ENCODE measurements around the gene ZNF224. TPM values are rescaled to one million over a fixed set of nuclear protein-coding genes. Genes with fewer than 3 reads are reported as not detected.

The ZNF224 gene
- total and polyA plus RNA-seq, 2 donors (not counting 1 experiment from before 2014, with no cell fraction given), result 12.4 to 37.0 TPM

- peaks cover 2% of the 10 kb centered on the region for H3K4me1 ChIP-seq (ENCODE audit: control insufficient read depth, extremely low read depth, insufficient read depth, low read length)
- peak within 1 kb of the TSS; percentile 72 for H3K27ac ChIP-seq (ENCODE audit: insufficient read depth, low read length)
- H2AFZ ChIP-seq (ENCODE audit: low read length), result peak within 1 kb of the TSS; percentile 99
- peak within 1 kb of the TSS; percentile 85 to 96 (median 88) for H3K4me3 ChIP-seq (replicated peaks in 1 of 4; ENCODE audit: control extremely low read depth in 1 of 4, insufficient read depth in 1 of 4, low read depth in 3 of 4, low read length in 4 of 4)
- peaks cover 1% of the 10 kb centered on the region for H3K36me3 ChIP-seq (ENCODE audit: control insufficient read depth, insufficient read depth, low read length)
- H3K4me2 ChIP-seq (ENCODE audit: extremely low read depth, insufficient read depth, low read length), result peak within 1 kb of the TSS; percentile 99
- peak within 1 kb of the TSS; percentile 60 for H3K9ac ChIP-seq (ENCODE audit: insufficient read depth, low read length)
- H3K9me3 ChIP-seq (ENCODE audit: control insufficient read depth, insufficient read depth, low read depth, low read length), result no peaks in the 10 kb centered on the region
- no peak for TF ChIP-seq EZH2 (IDR thresholded peaks at IDR 0.05; ENCODE audit: low read length, missing control alignments)
- TF ChIP-seq, protein P1, sequence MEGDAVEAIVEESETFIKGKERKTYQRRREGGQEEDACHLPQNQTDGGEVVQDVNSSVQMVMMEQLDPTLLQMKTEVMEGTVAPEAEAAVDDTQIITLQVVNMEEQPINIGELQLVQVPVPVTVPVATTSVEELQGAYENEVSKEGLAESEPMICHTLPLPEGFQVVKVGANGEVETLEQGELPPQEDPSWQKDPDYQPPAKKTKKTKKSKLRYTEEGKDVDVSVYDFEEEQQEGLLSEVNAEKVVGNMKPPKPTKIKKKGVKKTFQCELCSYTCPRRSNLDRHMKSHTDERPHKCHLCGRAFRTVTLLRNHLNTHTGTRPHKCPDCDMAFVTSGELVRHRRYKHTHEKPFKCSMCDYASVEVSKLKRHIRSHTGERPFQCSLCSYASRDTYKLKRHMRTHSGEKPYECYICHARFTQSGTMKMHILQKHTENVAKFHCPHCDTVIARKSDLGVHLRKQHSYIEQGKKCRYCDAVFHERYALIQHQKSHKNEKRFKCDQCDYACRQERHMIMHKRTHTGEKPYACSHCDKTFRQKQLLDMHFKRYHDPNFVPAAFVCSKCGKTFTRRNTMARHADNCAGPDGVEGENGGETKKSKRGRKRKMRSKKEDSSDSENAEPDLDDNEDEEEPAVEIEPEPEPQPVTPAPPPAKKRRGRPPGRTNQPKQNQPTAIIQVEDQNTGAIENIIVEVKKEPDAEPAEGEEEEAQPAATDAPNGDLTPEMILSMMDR (conservative IDR thresholded peaks at IDR 0.05 in 1 of 2, IDR thresholded peaks at IDR 0.05 in 1 of 2; ENCODE audit: low read depth in 1 of 2, low read length in 2 of 2), result no peak
- no peaks in the 10 kb centered on the region for H3K27me3 ChIP-seq (ENCODE audit: control insufficient read depth, insufficient read depth, low read length)
- DNase-seq (ENCODE audit: low read depth in 2 of 2), result peak; percentile 83 to 86
- no peaks in the 10 kb centered on the region for H4K20me1 ChIP-seq (ENCODE audit: control insufficient read depth, extremely low read depth, insufficient read depth, low read length)
- H3K79me2 ChIP-seq (ENCODE audit: control insufficient read depth, insufficient read depth, low read length), result peaks cover 8% of the 10 kb centered on the region
Measured at GRCh38 chr19:44141191-44142058, 47.3 kb downstream of the ZNF224 start, which contains the start of gene ZNF234. Gene ZNF234 (plus strand): TSS chr19:44141554. CDS start chr19:44144633, 3,079 bp downstream.

DNA sequence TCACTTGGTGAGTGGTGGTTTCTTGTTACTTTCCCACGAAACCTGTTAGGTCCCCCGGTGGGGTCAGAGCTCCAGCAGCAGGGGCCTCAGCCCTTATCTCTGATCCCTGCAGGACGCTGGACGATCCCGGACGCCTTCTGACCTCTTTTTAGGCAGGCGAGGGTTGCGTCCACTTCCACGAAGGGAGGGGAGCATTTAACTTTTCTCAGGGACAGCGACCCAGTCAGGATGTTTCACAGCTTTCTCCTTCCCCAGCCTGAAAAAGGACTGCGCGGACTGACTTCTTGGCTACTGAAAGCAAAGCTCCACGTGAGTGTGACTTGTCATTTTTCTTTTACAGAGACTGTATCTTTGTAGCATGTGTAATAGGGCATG is 47.9 kb downstream of the ZNF224 start:
- Histone ChIP-seq H3K9me3 (ENCODE audit: control insufficient read depth, insufficient read depth, low read depth, low read length) (no peaks in the 10 kb centered on the region), H3K27ac (ENCODE audit: insufficient read depth, low read length) (peak overlapping the region; percentile 72), H3K9ac (ENCODE audit: insufficient read depth, low read length) (peak overlapping the region; percentile 45), H3K79me2 (ENCODE audit: control insufficient read depth, insufficient read depth, low read length) (peaks cover 8% of the 10 kb centered on the region), H3K36me3 (ENCODE audit: control insufficient read depth, insufficient read depth, low read length) (peaks cover 1% of the 10 kb centered on the region), H3K4me3 (replicated peaks in 1 of 4; ENCODE audit: control extremely low read depth in 1 of 4, insufficient read depth in 1 of 4, low read depth in 3 of 4, low read length in 4 of 4) (peak overlapping the region; percentile 85 to 96 (median 88)), H3K4me1 (ENCODE audit: control insufficient read depth, extremely low read depth, insufficient read depth, low read length) (peaks cover 2% of the 10 kb centered on the region), H3K4me2 (ENCODE audit: extremely low read depth, insufficient read depth, low read length) (peak overlapping the region; percentile 99), H4K20me1 (ENCODE audit: control insufficient read depth, extremely low read depth, insufficient read depth, low read length) (no peaks in the 10 kb centered on the region), H2AFZ (ENCODE audit: low read length) (peak overlapping the region; percentile 99), H3K27me3 (ENCODE audit: control insufficient read depth, insufficient read depth, low read length) (no peaks in the 10 kb centered on the region)
- TF ChIP-seq, protein P1 (conservative IDR thresholded peaks at IDR 0.05 in 1 of 2, IDR thresholded peaks at IDR 0.05 in 1 of 2; ENCODE audit: low read depth in 1 of 2, low read length in 2 of 2), result no peak
- no peak for TF ChIP-seq EZH2 (IDR thresholded peaks at IDR 0.05; ENCODE audit: low read length, missing control alignments)
- peak; percentile 44 for DNase-seq (ENCODE audit: low read depth in 2 of 2)

DNA sequence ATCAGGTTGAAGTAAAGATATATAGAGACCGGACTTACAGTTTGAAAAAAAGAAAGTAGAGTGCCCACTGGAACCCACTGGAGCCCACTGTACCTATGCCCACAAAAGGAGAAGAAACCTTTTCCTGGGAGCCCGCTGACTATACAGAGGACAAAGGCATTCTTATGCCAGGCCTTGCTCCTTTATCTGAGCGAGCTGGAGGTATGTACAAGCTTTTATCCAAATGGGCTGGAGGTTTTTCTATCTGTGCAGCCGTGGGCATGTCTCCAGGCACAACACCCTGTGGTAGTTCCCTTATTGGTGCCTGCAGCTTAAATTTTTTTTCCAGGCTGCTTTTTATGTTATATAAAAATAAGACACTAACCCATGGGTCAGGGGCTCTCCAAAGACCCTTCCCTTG is 55.6 kb downstream of the ZNF224 start:
- H3K36me3 ChIP-seq (ENCODE audit: control insufficient read depth, insufficient read depth, low read length), result peaks cover 15% of the 10 kb centered on the region

More for the DNA sequence above, 55.6 kb downstream of the ZNF224 start:
- H3K4me3 ChIP-seq (replicated peaks in 1 of 4; ENCODE audit: control extremely low read depth in 1 of 4, insufficient read depth in 1 of 4, low read depth in 3 of 4, low read length in 4 of 4), result no peak overlapping the region
- H3K9me3 ChIP-seq (ENCODE audit: control insufficient read depth, insufficient read depth, low read depth, low read length), result no peaks in the 10 kb centered on the region
- H2AFZ ChIP-seq (ENCODE audit: low read length), result no peak overlapping the region
- no peaks in the 10 kb centered on the region for H3K27me3 ChIP-seq (ENCODE audit: control insufficient read depth, insufficient read depth, low read length)
- no peak overlapping the region for H3K4me2 ChIP-seq (ENCODE audit: extremely low read depth, insufficient read depth, low read length)
- no peak for TF ChIP-seq EZH2 (IDR thresholded peaks at IDR 0.05; ENCODE audit: low read length, missing control alignments)
- TF ChIP-seq, protein P1 (conservative IDR thresholded peaks at IDR 0.05 in 1 of 2, IDR thresholded peaks at IDR 0.05 in 1 of 2; ENCODE audit: low read depth in 1 of 2, low read length in 2 of 2), result no peak
- DNase-seq (ENCODE audit: low read depth in 2 of 2), result no peak
- no peaks in the 10 kb centered on the region for H3K79me2 ChIP-seq (ENCODE audit: control insufficient read depth, insufficient read depth, low read length)
- H4K20me1 ChIP-seq (ENCODE audit: control insufficient read depth, extremely low read depth, insufficient read depth, low read length), result no peaks in the 10 kb centered on the region
- H3K27ac ChIP-seq (ENCODE audit: insufficient read depth, low read length), result no peak overlapping the region
- H3K9ac ChIP-seq (ENCODE audit: insufficient read depth, low read length), result no peak overlapping the region
- no peaks in the 10 kb centered on the region for H3K4me1 ChIP-seq (ENCODE audit: control insufficient read depth, extremely low read depth, insufficient read depth, low read length)

All from fibroblast of lung (primary cell).